SK-N-SH treated with all-trans-retinoic acid at 6 μM for 48 hours (cell line): ENCODE results near the gene CCBE1.

ENCODE experiments used
- ARNTL ChIP-seq: fragments of 450-650 bp; formaldehyde crosslinking; IDR thresholded peaks from 2 replicates; pipeline ENCODE4 v1.5.0; 2020; ENCODE audit warnings: low read depth, mild to moderate bottlenecking, moderate library complexity, borderline replicate concordance
- CSDC2 ChIP-seq: fragments of 250-450 bp; sonication (Bioruptor Pico); IDR thresholded peaks from 2 replicates; pipeline ENCODE4 v1.5.0; 2020; ENCODE audit warnings: mild to moderate bottlenecking, moderate library complexity
- CSRNP3 ChIP-seq: fragments of 250-450 bp; sonication (Bioruptor Pico); IDR thresholded peaks from 2 replicates; pipeline ENCODE4 v1.5.1; 2021; ENCODE audit warnings: mild to moderate bottlenecking, moderate library complexity
- RARB ChIP-seq: fragments of 250-450 bp; sonication (Bioruptor Pico); IDR thresholded peaks from 2 replicates; pipeline ENCODE4 v1.8.0; 2021; ENCODE audit warnings: mild to moderate bottlenecking, moderate library complexity
- SNAI2 ChIP-seq: fragments of 250-450 bp; sonication (Bioruptor Pico); IDR thresholded peaks from 2 replicates; pipeline ENCODE4 v1.5.0; 2020; ENCODE audit warnings: mild to moderate bottlenecking, moderate library complexity
- TSHZ2 ChIP-seq: fragments of 250-450 bp; sonication (Bioruptor Pico); IDR thresholded peaks from 2 replicates; pipeline ENCODE4 v1.5.0; 2020; ENCODE audit warnings: mild to moderate bottlenecking, moderate library complexity
- ZC3H10 ChIP-seq: fragments of 250-450 bp; sonication (Bioruptor Pico); IDR thresholded peaks from 2 replicates; pipeline ENCODE4 v1.5.1; 2021; ENCODE audit warnings: mild to moderate bottlenecking, moderate library complexity
- ZFP3 ChIP-seq: fragments of 250-450 bp; sonication (Bioruptor Pico); IDR thresholded peaks from 2 replicates; pipeline ENCODE4 v1.5.0; 2020; ENCODE audit warnings: mild to moderate bottlenecking, moderate library complexity
- ZNF70 ChIP-seq: fragments of 450-650 bp; formaldehyde crosslinking; IDR thresholded peaks from 2 replicates; pipeline ENCODE4 v1.5.0; 2020; ENCODE audit warnings: mild to moderate bottlenecking, moderate library complexity

GRCh38 chr18:59660786-59661743 is 36.2 kb downstream of the CCBE1 start:
- no peak for TF ChIP-seq ZFP3 (CRISPR knock-in tag)
- TF ChIP-seq RARB (CRISPR knock-in tag): no peak
- TF ChIP-seq TSHZ2: no peak
- TF ChIP-seq CSDC2: no peak
- TF ChIP-seq ZNF70 (CRISPR knock-in tag): no peak
- no peak for TF ChIP-seq SNAI2 (CRISPR knock-in tag)
- no peak for TF ChIP-seq CSRNP3 (CRISPR knock-in tag)
- TF ChIP-seq ZC3H10 (CRISPR knock-in tag): no peak
- TF ChIP-seq ARNTL (CRISPR knock-in tag): no peak
